HCT116 (cell line): ENCODE results near the gene CYBA.

ENCODE experiments used
- CTCF ChIP-seq, 3 experiments: fragments of 200-600 bp in 1 of 3; sonication (generic) in 1 of 3; IDR thresholded peaks in 2 of 3; conservative IDR thresholded peaks in 1 of 3; 2 replicates each; pipeline ENCODE4 v1.5.1; 2012 to 2017; ENCODE audit warnings: low read depth in 2 of 3, low read length in 2 of 3, antibody characterized with exemption in 1 of 3, borderline replicate concordance in 1 of 3, control low read depth in 1 of 3, mild to moderate bottlenecking in 1 of 3, mixed read lengths in 1 of 3, mixed run types in 1 of 3, moderate library complexity in 1 of 3; ENCODE audit not compliant: insufficient read depth in 1 of 3
- POLR2A ChIP-seq: IDR thresholded peaks from 2 replicates; pipeline ENCODE4 v1.7.0; 2011; ENCODE audit warnings: borderline replicate concordance; ENCODE audit not compliant: insufficient read depth, insufficient read length; ENCODE audit errors: extremely low read depth
- ZNF274 ChIP-seq: fragments of 200-500 bp; sonication (Bioruptor generic); IDR thresholded peaks from 2 replicates; pipeline ENCODE4 v1.6.1; 2014; ENCODE audit warnings: mild to moderate bottlenecking, low read depth, low read length, inconsistent platforms

- TF ChIP-seq POLR2A (no peak), CTCF (IDR thresholded peaks at IDR 0.05 in 2 of 3, conservative IDR thresholded peaks at IDR 0.05 in 1 of 3; ENCODE audit: borderline replicate concordance in 1 of 3, insufficient read depth in 1 of 3, low read depth in 2 of 3, low read length in 2 of 3) (no peak), ZNF274 (no peak)
These were observed 12.3 kb downstream of the CYBA start, which contains the start of gene IL17C for GRCh38 chr16:88638323-88639230.
